CD4-positive, CD25-positive, alpha-beta regulatory T cell (primary cell): Measurements from ENCODE around the gene PPP2R5A. TPM values are rescaled to one million over a fixed set of nuclear protein-coding genes. Genes with fewer than 3 reads are reported as not detected.
A peak's percentile ranks its signal among the peaks of the same experiment; 100 is the strongest.
"Not testable (repeated sequence)": the region's sequence is repeated elsewhere in the genome, so short reads cannot be mapped to it uniquely, and the experiment has no call there.

Experiments used
- ATAC-seq, 2 donors: fragments of 150-1000 bp; cut with Tn5 transposase; one replicate each; pipeline ENCODE4 v1.10.0; 2021; ENCODE audit warnings: low read depth in 2 of 2, moderate number of reproducible peaks in 2 of 2, moderate library complexity in 1 of 2
- DNase-seq, 3 donors: peaks; one replicate each; pipeline versions ENCODE4 v3.0.0 to v3.0.0-alpha.2; 2012 to 2022; ENCODE audit warnings: mixed read lengths in 1 of 3
- H3K27ac ChIP-seq: one replicate; pipeline ENCODE4 v1.7.0; 2013; ENCODE audit warnings: mild to moderate bottlenecking, low read length; ENCODE audit not compliant: insufficient read depth, poor library complexity, severe bottlenecking
- H3K27me3 ChIP-seq: one replicate; pipeline ENCODE4 v1.7.0; 2013; ENCODE audit warnings: low read length; ENCODE audit not compliant: control insufficient read depth, insufficient read depth
- H3K36me3 ChIP-seq: one replicate; pipeline ENCODE4 v1.7.0; 2013; ENCODE audit warnings: mild to moderate bottlenecking, low read length, moderate library complexity; ENCODE audit not compliant: control insufficient read depth, insufficient read depth
- H3K4me1 ChIP-seq: 2 replicates; pipeline ENCODE4 v1.7.0; 2013; ENCODE audit warnings: mild to moderate bottlenecking, low read length; ENCODE audit not compliant: insufficient read depth, control insufficient read depth, poor library complexity, severe bottlenecking
- H3K4me3 ChIP-seq: one replicate; pipeline ENCODE4 v1.7.0; 2013; ENCODE audit warnings: low read depth, mild to moderate bottlenecking, low read length, moderate library complexity
- H3K9me3 ChIP-seq, 2 experiments: 1 replicate in 1 of 2; 2 replicates in 1 of 2; pipeline ENCODE4 v1.7.0; 2013; ENCODE audit warnings: low read length in 2 of 2, mild to moderate bottlenecking in 1 of 2, moderate library complexity in 1 of 2; ENCODE audit not compliant: control insufficient read depth in 2 of 2
- H3K27ac Mint-ChIP-seq, 3 donors: one replicate each; pipeline ENCODE4 v1.8.0; 2020 to 2022; ENCODE audit warnings: mild to moderate bottlenecking in 3 of 3, mixed read lengths in 3 of 3, moderate library complexity in 2 of 3
- H3K27me3 Mint-ChIP-seq: one replicate; pipeline ENCODE4 v1.8.0; 2022; ENCODE audit warnings: mild to moderate bottlenecking, mixed read lengths
- H3K36me3 Mint-ChIP-seq: one replicate; pipeline ENCODE4 v1.8.0; 2020; ENCODE audit warnings: mixed read lengths
- H3K4me1 Mint-ChIP-seq, 4 donors: one replicate each; pipeline ENCODE4 v1.8.0; 2020 to 2022; ENCODE audit warnings: mixed read lengths in 4 of 4, mild to moderate bottlenecking in 1 of 4
- H3K4me3 Mint-ChIP-seq, 4 donors: one replicate each; pipeline ENCODE4 v1.8.0; 2020 to 2022; ENCODE audit warnings: mild to moderate bottlenecking in 4 of 4, mixed read lengths in 4 of 4, moderate library complexity in 3 of 4
- H3K9me3 Mint-ChIP-seq, 7 donors: one replicate each; pipeline ENCODE4 v1.8.0; 2020 to 2022; ENCODE audit warnings: mixed read lengths in 7 of 7, mild to moderate bottlenecking in 3 of 7, moderate library complexity in 2 of 7
- polyA plus RNA-seq, 4 donors: library from polyadenylated mRNA; unstranded; fragments of 300-500 nt; fragmentation: Illumina TruSeq; gene quantifications; one replicate each; pipeline ENCODE4 v1.2.3, GENCODE V29; 2021
- total RNA-seq: library from RNA; stranded (reverse); gene quantifications from one replicate; pipeline ENCODE4 v1.2.3, GENCODE V29; 2022

Gene PPP2R5A
- total and polyA plus RNA-seq, 5 donors from 2014 or later = 41.6 to 64.6 (median 48.5) TPM

DNA sequence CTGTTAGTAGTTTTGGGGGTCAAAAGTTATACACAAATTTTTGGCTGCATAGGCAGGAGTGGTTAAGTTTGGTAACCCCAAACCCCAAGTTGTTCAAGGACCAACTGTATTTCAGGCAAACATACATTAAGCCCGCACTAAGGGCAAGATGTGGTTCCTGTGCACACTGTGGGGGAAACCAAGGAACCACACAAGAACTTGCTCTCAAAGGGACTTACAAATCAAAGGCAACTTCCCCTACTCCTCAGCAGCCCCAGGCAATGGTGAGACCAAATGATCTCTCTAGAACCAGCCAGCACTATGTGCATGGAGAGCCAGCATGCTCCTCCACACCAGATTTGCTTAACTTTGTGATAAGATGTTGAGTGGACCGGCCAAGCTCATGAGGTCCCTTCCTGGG is 94.2 kb downstream of the PPP2R5A start:
- no peak for ATAC-seq
- H3K27ac Mint-ChIP-seq = no peak overlapping the region

DNA sequence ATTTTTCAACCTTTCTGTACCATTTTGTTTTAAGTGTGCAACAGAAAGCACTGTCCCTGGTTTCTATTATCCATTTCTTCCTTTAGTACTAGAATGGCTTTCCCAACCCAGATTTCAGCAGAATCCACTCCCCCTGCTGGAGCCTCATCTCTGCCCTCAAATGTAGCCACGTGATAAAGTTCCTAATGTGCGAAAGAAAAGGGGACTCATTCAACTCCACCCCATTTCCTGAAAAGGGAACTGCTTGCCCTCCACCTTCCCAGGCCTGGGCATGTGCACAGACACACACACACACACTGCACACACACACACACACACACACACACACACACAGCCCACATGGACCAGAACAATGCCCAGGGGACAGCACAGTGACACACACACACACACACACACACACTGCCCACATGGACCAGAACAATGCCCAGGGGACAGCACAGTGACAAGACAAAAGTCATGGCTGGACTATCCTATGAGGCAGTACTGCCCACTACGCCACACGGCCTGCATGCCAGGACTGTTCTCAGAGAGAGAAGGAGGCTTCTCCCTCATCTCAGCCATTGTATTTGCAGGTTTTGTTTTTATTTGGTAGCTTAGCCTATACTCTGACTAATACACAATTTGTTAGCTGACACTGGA is 96.3 kb downstream of the PPP2R5A start:
- H3K27ac Mint-ChIP-seq = peak overlapping the region in 1 of 3 donors; percentile 69
- H3K4me1 ChIP-seq = no peaks in the 10 kb centered on the region
- peaks cover 0 to 2% (median 0%) of the 10 kb centered on the region in 4 donors for H3K4me1 Mint-ChIP-seq
- H3K27me3 Mint-ChIP-seq = no peaks in the 10 kb centered on the region
- ATAC-seq = no peak
- no peak overlapping the region for H3K4me3 Mint-ChIP-seq
- no peak overlapping the region for H3K4me3 ChIP-seq
- H3K27ac ChIP-seq = no peak overlapping the region
- H3K27me3 ChIP-seq = no peaks in the 10 kb centered on the region
- DNase-seq = no peak
- H3K36me3 ChIP-seq = peaks cover 72% of the 10 kb centered on the region
- peaks cover 40% of the 10 kb centered on the region for H3K36me3 Mint-ChIP-seq
- H3K9me3 Mint-ChIP-seq = no peaks in the 10 kb centered on the region
- no peaks in the 10 kb centered on the region for H3K9me3 ChIP-seq

More for the DNA sequence above, 94.2 kb downstream of the PPP2R5A start:
- Mint-ChIP-seq H3K4me1 (peaks cover 0 to 4% (median 0%) of the 10 kb centered on the region in 4 donors), H3K27me3 (no peaks in the 10 kb centered on the region), H3K4me3 (no peak overlapping the region), H3K9me3 (no peaks in the 10 kb centered on the region), H3K36me3 (peaks cover 42% of the 10 kb centered on the region)
- H3K4me3 ChIP-seq = no peak overlapping the region
- H3K4me1 ChIP-seq = no peaks in the 10 kb centered on the region
- H3K9me3 ChIP-seq = no peaks in the 10 kb centered on the region
- DNase-seq = no peak
- no peaks in the 10 kb centered on the region for H3K27me3 ChIP-seq
- peaks cover 59% of the 10 kb centered on the region for H3K36me3 ChIP-seq
- no peak overlapping the region for H3K27ac ChIP-seq

DNA sequence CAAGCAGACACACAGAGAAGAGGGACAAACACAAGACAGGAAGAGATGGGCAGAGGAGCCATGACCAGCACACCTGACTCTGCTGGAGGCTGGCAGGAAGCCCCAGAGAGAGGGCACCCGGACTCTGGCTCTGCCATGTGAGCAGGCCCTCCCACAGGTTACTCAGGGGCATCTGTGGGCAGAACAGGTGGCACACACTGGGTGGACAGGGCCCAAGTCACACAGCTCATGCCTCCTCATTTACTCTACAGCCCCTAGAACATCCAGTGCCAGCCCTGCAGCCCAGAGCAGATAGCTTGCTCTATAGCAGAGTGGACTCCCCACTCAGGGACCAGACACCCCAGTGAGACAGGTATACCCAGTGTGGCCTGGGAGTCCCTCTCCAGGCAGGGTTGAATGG is 100.8 kb downstream of the PPP2R5A start:
- H3K27me3 Mint-ChIP-seq = no peaks in the 10 kb centered on the region
- Histone ChIP-seq H3K4me3 (no peak overlapping the region), H3K27ac (no peak overlapping the region), H3K4me1 (no peaks in the 10 kb centered on the region), H3K9me3 (no peaks in the 10 kb centered on the region), H3K36me3 (peaks cover 59% of the 10 kb centered on the region), H3K27me3 (no peaks in the 10 kb centered on the region)
- peaks cover 0 to 8% (median 6%) of the 10 kb centered on the region in 4 donors for H3K4me1 Mint-ChIP-seq
- ATAC-seq (no peak), DNase-seq (no peak)
- no peak overlapping the region for H3K4me3 Mint-ChIP-seq
- H3K9me3 Mint-ChIP-seq = peaks cover 0 to 12% (median 5%) of the 10 kb centered on the region in 7 donors
- peaks cover 56% of the 10 kb centered on the region for H3K36me3 Mint-ChIP-seq
- peak overlapping the region in 2 of 3 donors; percentile 22 to 82 for H3K27ac Mint-ChIP-seq

DNA sequence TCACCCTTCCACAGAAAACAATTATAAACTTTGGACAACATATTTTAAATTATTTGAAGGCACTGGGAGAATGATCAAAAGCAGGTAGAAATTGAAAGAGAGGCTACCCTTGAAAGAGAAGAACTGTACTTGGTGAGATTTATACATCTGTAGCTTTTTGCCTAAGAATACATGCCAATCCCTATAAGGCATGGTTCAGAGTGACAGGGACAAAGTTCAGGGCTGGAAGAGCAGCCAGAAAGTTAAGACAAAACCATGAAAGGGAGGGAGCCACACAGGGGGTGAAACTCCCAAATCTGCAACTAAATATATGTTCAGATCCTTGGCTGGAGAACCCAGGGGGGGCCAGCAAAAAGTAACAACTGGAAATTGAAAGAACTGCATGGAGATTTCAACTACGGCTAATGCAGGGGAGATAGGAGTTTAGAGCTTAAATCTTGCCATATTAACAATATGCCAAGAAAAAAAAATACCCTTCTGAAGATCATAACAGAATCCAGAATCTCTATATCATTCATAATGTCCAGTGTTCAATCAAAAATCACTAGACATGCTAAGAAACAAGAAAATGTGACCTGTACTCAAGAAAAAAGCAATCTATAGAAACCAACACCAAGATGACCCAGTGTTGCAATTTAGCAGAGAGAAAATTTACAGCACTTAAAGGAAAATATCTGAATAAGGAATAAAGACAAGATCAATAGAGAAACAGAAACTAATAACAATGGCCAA is 103.9 kb downstream of the PPP2R5A start:
- no peak for ATAC-seq
- no peak overlapping the region for H3K27ac ChIP-seq
- no peak overlapping the region for H3K4me3 ChIP-seq
- peaks cover 5 to 16% (median 10%) of the 10 kb centered on the region in 4 donors for H3K4me1 Mint-ChIP-seq
- peaks cover 43% of the 10 kb centered on the region for H3K36me3 ChIP-seq
- no peak overlapping the region for H3K4me3 Mint-ChIP-seq
- H3K4me1 ChIP-seq = no peaks in the 10 kb centered on the region
- no peaks in the 10 kb centered on the region for H3K9me3 ChIP-seq
- H3K27ac Mint-ChIP-seq = no peak overlapping the region
- H3K27me3 Mint-ChIP-seq = no peaks in the 10 kb centered on the region
- DNase-seq = no peak
- H3K36me3 Mint-ChIP-seq = peaks cover 66% of the 10 kb centered on the region
- H3K9me3 Mint-ChIP-seq = peaks cover 0 to 24% (median 9%) of the 10 kb centered on the region in 7 donors
- no peaks in the 10 kb centered on the region for H3K27me3 ChIP-seq

DNA sequence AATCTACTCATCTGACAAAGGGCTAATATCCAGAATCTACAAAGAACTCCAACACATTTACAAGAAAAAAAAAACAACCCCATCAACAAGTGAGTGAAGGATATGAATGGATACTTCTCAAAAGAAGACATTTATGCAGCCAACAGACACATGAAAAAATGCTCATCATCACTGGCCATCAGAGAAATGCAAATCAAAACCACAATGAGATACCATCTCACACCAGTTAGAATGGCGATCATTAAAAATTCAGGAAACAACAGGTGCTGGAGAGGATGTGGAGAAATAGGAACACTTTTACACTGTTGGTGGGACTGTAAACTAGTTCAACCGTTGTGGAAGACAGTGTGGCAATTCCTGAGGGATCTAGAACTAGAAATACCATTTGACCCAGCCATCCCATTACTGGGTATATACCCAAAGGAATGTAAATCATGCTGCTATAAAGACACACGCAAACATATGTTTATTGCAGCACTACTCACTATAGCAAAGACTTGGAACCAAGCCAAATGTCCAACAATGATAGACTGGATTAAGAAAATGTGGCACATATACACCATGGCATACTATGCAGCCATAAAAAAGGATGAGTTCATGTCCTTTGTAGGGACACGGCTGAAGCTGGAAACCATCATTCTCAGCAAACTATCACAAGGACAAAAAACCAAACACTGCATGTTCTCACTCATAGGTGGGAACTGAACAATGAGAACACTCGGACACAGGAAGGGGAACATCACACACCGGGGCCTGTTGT is 110.6 kb downstream of the PPP2R5A start:
- Mint-ChIP-seq H3K4me1 (peaks cover 6 to 13% (median 9%) of the 10 kb centered on the region in 4 donors), H3K9me3 (peaks cover 0 to 35% (median 11%) of the 10 kb centered on the region in 7 donors), H3K27ac (peak overlapping the region in 1 of 3 donors; percentile 26), H3K36me3 (peaks cover 58% of the 10 kb centered on the region)
- not testable (repeated sequence) for DNase-seq, H3K4me1 ChIP-seq, H3K36me3 ChIP-seq, H3K27ac ChIP-seq, H3K4me3 Mint-ChIP-seq, ATAC-seq, H3K27me3 ChIP-seq, H3K27me3 Mint-ChIP-seq, H3K4me3 ChIP-seq
- H3K9me3 ChIP-seq = peaks cover 8 to 10% of the 10 kb centered on the region in 2 experiments

DNA sequence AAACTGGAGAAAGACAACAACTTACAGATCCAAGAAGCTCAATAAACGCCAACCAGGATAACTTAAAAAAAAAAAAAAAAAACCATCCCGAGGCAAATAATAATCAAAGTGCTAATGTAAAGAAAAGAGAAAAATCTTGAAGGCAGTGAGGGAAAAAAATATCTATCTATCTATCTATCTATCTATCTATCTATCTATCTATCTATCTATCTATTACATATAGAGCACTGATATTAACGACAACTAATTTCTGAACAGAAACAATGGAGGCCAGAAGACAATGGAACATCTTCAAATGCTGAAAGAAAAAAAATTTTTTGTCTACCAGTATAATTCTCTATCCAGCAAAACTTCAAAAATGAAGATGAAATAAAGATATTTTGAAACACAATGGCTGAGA is 111.4 kb downstream of the PPP2R5A start:
- ATAC-seq = no peak
- Mint-ChIP-seq H3K36me3 (peaks cover 54% of the 10 kb centered on the region), H3K27ac (no peak overlapping the region), H3K9me3 (peaks cover 0 to 32% (median 9%) of the 10 kb centered on the region in 7 donors), H3K4me1 (peaks cover 6 to 13% (median 9%) of the 10 kb centered on the region in 4 donors), H3K27me3 (no peaks in the 10 kb centered on the region), H3K4me3 (no peak overlapping the region)
- H3K27me3 ChIP-seq = no peaks in the 10 kb centered on the region
- peaks cover 8 to 10% of the 10 kb centered on the region in 2 experiments for H3K9me3 ChIP-seq
- no peak for DNase-seq
- H3K4me3 ChIP-seq = no peak overlapping the region
- no peaks in the 10 kb centered on the region for H3K4me1 ChIP-seq
- peaks cover 10% of the 10 kb centered on the region for H3K36me3 ChIP-seq
- no peak overlapping the region for H3K27ac ChIP-seq

DNA sequence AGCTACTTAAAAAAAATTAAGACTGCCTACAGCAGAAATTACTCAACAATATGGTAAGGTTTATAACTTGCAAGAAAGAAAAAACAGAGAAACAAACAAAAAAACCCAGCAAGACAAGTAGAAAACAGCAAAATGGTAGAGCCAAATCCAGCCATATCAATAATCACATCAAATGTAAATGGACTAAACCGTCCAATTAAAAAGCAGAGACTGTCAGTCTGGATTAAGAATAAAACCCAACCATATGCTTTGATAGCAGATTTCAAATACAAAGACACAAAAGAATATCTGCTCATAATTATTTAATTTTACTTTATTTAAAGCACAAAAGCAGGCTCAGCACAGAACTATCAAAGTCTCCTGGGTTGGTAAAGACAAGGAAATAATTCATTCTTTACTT is 112.0 kb downstream of the PPP2R5A start:
- no peak for DNase-seq
- peaks cover 0 to 28% (median 8%) of the 10 kb centered on the region in 7 donors for H3K9me3 Mint-ChIP-seq
- peaks cover 50% of the 10 kb centered on the region for H3K36me3 Mint-ChIP-seq
- peaks cover 6 to 13% (median 9%) of the 10 kb centered on the region in 4 donors for H3K4me1 Mint-ChIP-seq
- no peak overlapping the region for H3K4me3 ChIP-seq
- no peak overlapping the region for H3K27ac ChIP-seq
- H3K4me3 Mint-ChIP-seq = no peak overlapping the region
- no peaks in the 10 kb centered on the region for H3K27me3 ChIP-seq
- no peak for ATAC-seq
- peaks cover 8 to 10% of the 10 kb centered on the region in 2 experiments for H3K9me3 ChIP-seq
- H3K4me1 ChIP-seq = no peaks in the 10 kb centered on the region
- peaks cover 10% of the 10 kb centered on the region for H3K36me3 ChIP-seq
- no peaks in the 10 kb centered on the region for H3K27me3 Mint-ChIP-seq
- no peak overlapping the region for H3K27ac Mint-ChIP-seq
